OCI-LY1 (cell line): ENCODE data around the gene MLH3.
A peak's percentile ranks its signal among the peaks of the same experiment; 100 is the strongest.

Source experiments
- H2AFZ ChIP-seq: fragments of 200-600 bp; sonication (generic), shearing (Covaris generic); 2 replicates; pipeline ENCODE4 v1.6.0; 2014; ENCODE audit warnings: antibody characterized with exemption, mild to moderate bottlenecking, low read length
- H3F3A ChIP-seq: fragments of 200-600 bp; sonication (generic), shearing (Covaris generic); 2 replicates; pipeline ENCODE4 v1.6.0; 2014; ENCODE audit warnings: mild to moderate bottlenecking, antibody characterized with exemption, low read length, moderate library complexity; ENCODE audit not compliant: insufficient read depth
- H3K27ac ChIP-seq: fragments of 200-600 bp; sonication (generic); 2 replicates; pipeline ENCODE4 v1.5.1; 2014; ENCODE audit warnings: low read length, mixed run types, mild to moderate bottlenecking, low read depth; ENCODE audit not compliant: poor library complexity, severe bottlenecking
- H3K27me3 ChIP-seq: fragments of 200-600 bp; sonication (generic); 2 replicates; pipeline ENCODE4 v1.6.0; 2014; ENCODE audit warnings: antibody characterized with exemption, mild to moderate bottlenecking, low read length, moderate library complexity; ENCODE audit not compliant: insufficient read depth
- H3K36me3 ChIP-seq: fragments of 200-600 bp; sonication (generic); 2 replicates; pipeline ENCODE4 v1.6.1; 2014; ENCODE audit warnings: mild to moderate bottlenecking, antibody characterized with exemption, low read length, moderate library complexity, mixed read lengths; ENCODE audit not compliant: insufficient read depth
- H3K4me1 ChIP-seq: fragments of 200-600 bp; sonication (generic); 2 replicates; pipeline ENCODE4 v1.5.1; 2014; ENCODE audit warnings: mild to moderate bottlenecking, low read length, moderate library complexity; ENCODE audit not compliant: insufficient read depth, severe bottlenecking
- H3K4me2 ChIP-seq: fragments of 200-600 bp; sonication (generic), shearing (Covaris generic); 2 replicates; pipeline ENCODE4 v1.6.1; 2014; ENCODE audit warnings: low read length
- H3K4me3 ChIP-seq: fragments of 200-600 bp; sonication (generic); 2 replicates; pipeline ENCODE4 v1.5.1; 2014; ENCODE audit warnings: low read length, low read depth, mild to moderate bottlenecking, mixed read lengths; ENCODE audit not compliant: poor library complexity, severe bottlenecking
- H3K79me2 ChIP-seq: fragments of 200-600 bp; shearing (Covaris generic); 2 replicates; pipeline ENCODE4 v1.6.1; 2016; ENCODE audit warnings: mixed run types, low read length, mixed read lengths; ENCODE audit not compliant: insufficient read depth
- H3K9ac ChIP-seq: fragments of 200-600 bp; sonication (generic), shearing (Covaris generic); 2 replicates; pipeline ENCODE4 v1.6.1; 2014; ENCODE audit warnings: mild to moderate bottlenecking, low read length, mixed read lengths
- H3K9me2 ChIP-seq: fragments of 200-600 bp; sonication (generic), shearing (Covaris generic); 2 replicates; pipeline ENCODE4 v1.6.1; 2014; ENCODE audit warnings: low read depth, mild to moderate bottlenecking, low read length, mixed read lengths
- H3K9me3 ChIP-seq: fragments of 200-600 bp; shearing (Covaris generic); 2 replicates; pipeline ENCODE4 v1.6.1; 2014; ENCODE audit warnings: low read length, mixed read lengths
- H4K20me1 ChIP-seq: fragments of 200-600 bp; sonication (generic), shearing (Covaris generic); 2 replicates; pipeline ENCODE4 v1.6.0; 2016; ENCODE audit warnings: mild to moderate bottlenecking, low read length; ENCODE audit not compliant: insufficient read depth
- CTCF ChIP-seq: fragments of 200-600 bp; sonication (generic), shearing (Covaris generic); IDR thresholded peaks from 2 replicates; pipeline ENCODE4 v1.5.1; 2017; ENCODE audit warnings: mild to moderate bottlenecking, antibody characterized with exemption, low read length, moderate library complexity, mixed read lengths
- EZH2 ChIP-seq: fragments of 200-600 bp; sonication (generic), shearing (Covaris generic); IDR thresholded peaks from 2 replicates; pipeline ENCODE4 v1.8.0; 2017; ENCODE audit warnings: borderline replicate concordance, mixed run types, mild to moderate bottlenecking, antibody characterized with exemption, low read length, moderate library complexity, mixed read lengths

MLH3 gene

DNA sequence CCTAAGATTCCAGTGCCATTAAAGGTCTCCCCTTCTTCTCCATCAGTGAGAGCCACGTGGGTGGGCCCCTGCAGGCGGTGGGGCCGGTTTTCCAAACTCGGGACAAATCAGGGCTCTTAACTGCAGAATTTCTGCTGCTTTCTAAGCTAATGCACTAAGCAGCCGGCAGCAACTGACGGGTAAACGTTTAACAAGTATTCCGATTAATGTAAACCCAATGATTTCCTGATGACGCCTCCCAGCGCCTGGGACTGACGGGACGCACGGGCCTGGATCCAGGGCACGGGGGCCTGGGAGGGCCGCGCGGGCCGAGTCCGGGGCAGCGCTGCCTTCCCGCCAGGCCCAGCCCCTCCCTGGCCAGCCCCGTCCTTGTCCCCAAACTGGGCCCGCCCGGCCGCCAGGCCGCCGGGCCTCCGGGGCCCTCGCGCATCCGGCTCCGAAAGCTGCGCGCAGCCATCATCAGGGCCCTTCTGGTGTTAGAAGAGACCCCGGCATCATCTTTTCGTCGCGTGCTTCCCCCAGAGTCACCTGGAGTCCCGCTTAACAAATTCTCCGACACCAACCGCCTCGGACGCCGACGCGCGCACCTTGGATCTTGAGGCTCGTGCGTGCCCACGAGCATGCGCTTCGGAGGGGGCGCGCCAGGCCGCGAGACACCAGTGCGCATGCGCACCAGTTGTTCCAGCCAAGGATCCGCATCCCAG, at the start of gene MLH3:
Gene MLH3, minus strand, starts transcription at position 616 of the 704 bp plus-strand sequence. CDS start 1,812 bp downstream, outside the sequence.
- H2AFZ ChIP-seq: no peak within 1 kb of the TSS
- TF ChIP-seq EZH2: no peak
- TF ChIP-seq CTCF: no peak
- H3K27me3 ChIP-seq: no peaks in the 10 kb centered on the region
- peak within 1 kb of the TSS; percentile 78 for H3K4me2 ChIP-seq
- peak within 1 kb of the TSS; percentile 85 for H3K9ac ChIP-seq
- peak within 1 kb of the TSS; percentile 73 for H3K4me3 ChIP-seq
- H4K20me1 ChIP-seq: no peaks in the 10 kb centered on the region
- 0 out of 2 replicates have a peak, but pooled peaks cover 7% of the 10 kb centered on the region for H3F3A ChIP-seq
- peaks cover 35% of the 10 kb centered on the region; the same call in 1 of the 2 replicates for H3K36me3 ChIP-seq
- H3K4me1 ChIP-seq: peaks cover 21% of the 10 kb centered on the region
- no peaks in the 10 kb centered on the region for H3K9me2 ChIP-seq
- peak within 1 kb of the TSS; percentile 13 for H3K27ac ChIP-seq
- H3K79me2 ChIP-seq: no peaks in the 10 kb centered on the region
- no peaks in the 10 kb centered on the region for H3K9me3 ChIP-seq

DNA sequence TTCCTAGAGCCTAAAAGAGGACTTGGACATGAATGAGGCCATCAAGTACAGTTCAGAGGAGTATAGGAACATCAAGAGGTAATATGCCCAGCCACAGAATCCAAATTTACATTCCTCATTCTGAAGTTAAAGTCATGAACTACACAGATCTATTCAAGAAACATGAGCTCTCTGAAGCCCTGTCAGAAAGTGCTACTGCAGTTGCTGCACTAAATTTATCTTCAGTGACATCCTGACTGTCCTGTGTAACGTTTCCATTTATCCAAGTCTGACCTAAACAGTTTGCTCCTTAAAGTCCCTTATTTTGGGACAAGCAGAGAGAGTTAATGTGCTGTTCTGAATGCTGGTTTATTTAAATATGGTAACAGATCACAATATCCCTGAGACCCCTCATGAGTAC, 47.4 kb upstream of the MLH3 start:
- no peaks in the 10 kb centered on the region for H3K79me2 ChIP-seq
- no peak overlapping the region for H3K9ac ChIP-seq
- no peaks in the 10 kb centered on the region for H3K9me2 ChIP-seq
- TF ChIP-seq CTCF: no peak
- H3K27me3 ChIP-seq: no peaks in the 10 kb centered on the region
- no peak overlapping the region for H3K4me2 ChIP-seq
- no peaks in the 10 kb centered on the region for H3K9me3 ChIP-seq
- no peaks in the 10 kb centered on the region for H3F3A ChIP-seq
- no peaks in the 10 kb centered on the region for H3K4me1 ChIP-seq
- no peak overlapping the region for H2AFZ ChIP-seq
- H4K20me1 ChIP-seq: no peaks in the 10 kb centered on the region
- H3K27ac ChIP-seq: no peak overlapping the region
- no peak overlapping the region for H3K4me3 ChIP-seq
- peaks cover 86% of the 10 kb centered on the region for H3K36me3 ChIP-seq

DNA sequence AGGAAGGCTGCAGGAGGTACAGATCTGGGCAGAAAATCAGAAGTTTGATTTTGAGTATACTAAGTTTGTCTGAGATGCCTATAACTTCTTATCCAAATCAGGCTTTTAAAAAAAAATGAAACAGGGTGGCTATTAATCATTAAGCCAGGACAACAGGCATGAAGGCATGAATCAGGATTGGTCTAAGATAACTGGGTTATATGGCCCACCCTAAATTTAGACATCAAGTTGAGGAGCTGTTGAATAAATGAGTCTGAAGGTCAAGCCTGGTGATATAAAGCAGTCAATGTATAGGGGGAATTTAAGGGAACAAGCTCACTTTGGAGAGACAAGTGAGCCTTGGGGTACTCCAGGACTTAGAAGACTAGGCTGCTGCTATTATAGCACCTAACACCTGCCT, 46.9 kb upstream of the MLH3 start:
- H3K79me2 ChIP-seq: no peaks in the 10 kb centered on the region
- no peaks in the 10 kb centered on the region for H3K9me2 ChIP-seq
- H3K27me3 ChIP-seq: no peaks in the 10 kb centered on the region
- H2AFZ ChIP-seq: no peak overlapping the region
- H3K27ac ChIP-seq: no peak overlapping the region
- TF ChIP-seq CTCF: no peak
- TF ChIP-seq EZH2: no peak
- peaks cover 83% of the 10 kb centered on the region for H3K36me3 ChIP-seq
- no peaks in the 10 kb centered on the region for H3F3A ChIP-seq
- no peak overlapping the region for H3K4me3 ChIP-seq
- H3K4me1 ChIP-seq: no peaks in the 10 kb centered on the region
- no peaks in the 10 kb centered on the region for H4K20me1 ChIP-seq
- no peak overlapping the region for H3K4me2 ChIP-seq
- H3K9me3 ChIP-seq: no peaks in the 10 kb centered on the region
- H3K9ac ChIP-seq: no peak overlapping the region
